DMS 273 (cell line): ENCODE data around the gene C5orf46.
"Not testable (repeated sequence)": the region's sequence is repeated elsewhere in the genome, so short reads cannot be mapped to it uniquely, and the experiment has no call there.

Experiments
- DNase-seq: peaks from one replicate; lab custom pipeline; 2025; ENCODE audit not compliant: unreplicated experiment; lab: John Stamatoyannopoulos, UW

Gene C5orf46

DNA sequence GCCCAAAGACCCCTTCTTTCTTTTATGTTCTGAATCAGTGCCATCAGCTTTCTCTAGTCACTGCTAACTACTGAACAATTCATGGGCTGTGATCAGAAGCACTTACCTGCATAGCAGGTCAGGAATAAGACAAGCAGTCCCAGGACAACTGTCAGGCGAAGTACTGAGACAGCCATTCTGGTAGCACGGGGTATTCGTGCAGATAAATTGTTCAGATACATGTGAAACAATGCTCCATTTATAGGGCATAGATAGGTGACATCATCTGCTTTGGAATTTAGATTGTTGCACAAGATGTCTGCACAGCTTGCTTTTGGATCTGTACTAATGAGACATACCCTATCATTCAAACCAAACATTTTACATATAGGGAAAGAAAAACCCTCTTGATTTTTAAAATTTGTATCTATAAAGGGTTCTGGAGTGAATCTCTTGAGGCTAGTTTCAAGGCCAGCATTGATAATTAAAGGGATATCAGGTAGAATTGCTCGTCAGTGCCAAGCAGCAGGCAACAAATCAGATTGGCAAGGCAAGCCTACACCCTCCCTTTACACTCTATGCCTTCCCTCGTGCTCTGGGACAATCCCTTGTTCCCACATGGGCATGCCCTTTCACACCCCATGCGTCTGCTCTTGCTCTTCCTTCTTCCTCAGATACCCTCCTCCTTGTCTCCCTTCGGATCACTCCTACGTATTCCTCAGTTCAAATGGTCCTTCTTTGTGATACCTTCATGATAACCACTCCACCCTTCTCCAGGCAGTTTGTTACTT lies at the start of gene C5orf46:
Gene C5orf46 (minus strand): TSS at position 213 of the 770 bp plus-strand sequence. CDS start 37 bp downstream, at position 176.
- DNase-seq = no peak

DNA sequence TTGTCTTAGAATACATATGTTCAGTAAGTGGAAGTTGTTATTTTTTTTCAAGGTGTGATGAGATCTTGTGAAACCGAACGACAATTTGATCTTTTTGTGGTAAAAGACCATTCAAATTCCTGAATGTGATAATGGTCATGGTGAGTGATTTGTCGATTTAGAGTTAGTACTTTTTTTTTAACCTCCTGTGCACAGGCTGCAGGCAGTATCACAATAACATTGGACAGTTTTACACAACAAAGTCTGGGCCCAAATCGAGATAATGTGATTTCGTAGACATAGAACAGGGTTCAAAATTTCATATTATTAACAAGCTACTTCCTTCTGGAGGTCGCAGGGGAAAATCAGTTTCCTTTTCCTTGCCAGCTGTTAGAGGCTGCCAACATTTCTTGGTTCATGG lies 48.6 kb upstream of the C5orf46 start:
- no peak for DNase-seq

DNA sequence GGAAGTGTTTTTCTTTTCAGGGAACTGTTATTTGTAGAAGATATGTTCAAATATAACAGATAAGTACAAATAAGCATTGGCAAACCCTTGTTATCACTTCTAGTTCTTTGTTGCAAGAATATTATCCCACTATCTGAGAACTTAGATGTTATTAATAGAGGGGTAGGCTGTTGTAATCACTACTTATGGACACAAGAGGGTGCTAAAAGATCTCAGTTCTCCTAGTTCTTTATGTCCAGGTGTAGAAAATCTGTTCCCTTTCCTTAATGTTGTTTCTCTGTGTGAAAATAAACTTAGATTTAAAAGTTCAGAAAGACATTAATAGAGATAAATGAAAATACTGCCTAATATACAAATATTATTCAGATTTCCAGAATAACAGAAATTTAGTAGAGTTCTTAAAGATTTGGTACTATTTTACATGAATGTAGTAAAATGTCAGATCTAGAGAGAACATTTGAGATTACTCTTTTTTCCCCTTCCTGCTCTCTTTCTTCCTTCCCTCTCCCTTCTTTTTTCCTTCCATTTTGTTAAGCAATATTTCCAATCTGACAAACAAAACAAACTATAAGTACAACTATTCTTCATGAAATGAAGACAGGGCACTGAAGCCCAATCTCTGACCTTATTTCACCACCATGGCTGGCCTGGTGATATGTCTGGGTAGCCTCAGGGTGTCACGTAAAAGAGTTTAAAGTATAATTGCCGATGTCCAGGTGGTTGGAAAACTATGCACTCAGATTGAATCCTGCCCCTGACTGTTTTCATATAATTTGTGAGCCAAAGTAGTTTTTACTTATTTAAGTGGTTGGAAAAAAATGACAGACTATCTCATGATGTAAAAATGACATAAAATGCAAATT lies 43.6 kb upstream of the C5orf46 start:
- peak; percentile 63 for DNase-seq

DNA sequence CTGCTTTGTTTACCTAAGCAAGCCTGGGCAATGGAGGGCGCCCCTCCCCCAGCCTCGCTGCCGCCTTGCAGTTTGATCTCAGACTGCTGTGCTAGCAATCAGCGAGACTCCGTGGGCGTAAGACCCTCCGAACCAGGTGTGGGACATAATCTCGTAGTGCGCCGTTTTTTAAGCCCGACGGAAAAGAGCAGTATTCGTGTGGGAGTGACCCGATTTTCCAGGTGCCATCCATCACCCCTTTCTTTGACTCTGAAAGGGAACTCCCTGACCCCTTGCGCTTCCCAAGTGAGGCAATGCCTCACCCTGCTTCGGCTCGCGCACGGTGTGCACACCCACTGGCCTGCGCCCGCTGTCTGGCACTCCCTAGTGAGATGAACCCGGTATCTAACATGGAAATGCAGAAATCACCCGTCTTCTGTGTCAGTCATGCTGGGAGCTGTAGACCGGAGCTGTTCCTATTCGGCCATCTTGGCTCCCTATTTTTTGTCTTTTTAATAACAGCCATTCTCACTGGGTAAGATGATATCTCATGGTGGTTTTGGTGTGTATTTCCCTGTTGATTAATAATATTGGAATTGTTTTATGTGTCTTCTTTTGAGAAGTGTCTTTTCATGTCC lies 40.4 kb upstream of the C5orf46 start:
- not testable (repeated sequence) for DNase-seq

DNA sequence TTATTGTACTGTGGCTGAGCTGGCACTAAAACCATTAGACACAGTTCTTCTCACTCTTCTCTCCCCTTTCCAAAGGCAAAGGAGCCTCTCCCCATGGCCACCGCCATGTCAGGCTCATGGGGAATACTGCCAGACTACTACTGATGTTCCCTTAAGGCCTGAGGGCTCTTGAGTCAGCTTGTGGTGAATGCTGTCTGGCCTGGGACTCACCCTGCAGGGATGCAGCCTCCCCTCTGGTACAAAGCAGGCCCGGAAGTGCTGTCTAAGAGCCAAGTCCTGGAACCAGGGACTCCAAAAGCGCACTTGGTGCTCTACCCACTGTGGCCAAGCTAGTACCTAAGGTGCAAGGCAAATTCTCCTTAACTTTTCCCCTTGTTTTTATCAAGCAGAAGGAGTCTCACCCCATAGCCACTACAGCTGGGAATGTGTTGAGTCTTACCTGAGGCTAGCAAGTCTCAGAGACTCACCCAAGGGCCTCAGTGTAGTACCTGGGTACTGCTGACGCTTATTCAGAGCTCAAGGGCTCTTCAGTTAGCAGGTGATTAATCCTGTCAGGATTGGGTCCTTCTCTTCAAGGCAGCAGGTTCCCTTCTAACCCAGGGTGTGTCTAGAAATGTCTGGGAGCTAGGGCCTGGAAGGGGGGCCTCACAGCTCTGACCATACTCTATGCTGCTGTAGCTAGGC lies 33.2 kb upstream of the C5orf46 start:
- no peak for DNase-seq

DNA sequence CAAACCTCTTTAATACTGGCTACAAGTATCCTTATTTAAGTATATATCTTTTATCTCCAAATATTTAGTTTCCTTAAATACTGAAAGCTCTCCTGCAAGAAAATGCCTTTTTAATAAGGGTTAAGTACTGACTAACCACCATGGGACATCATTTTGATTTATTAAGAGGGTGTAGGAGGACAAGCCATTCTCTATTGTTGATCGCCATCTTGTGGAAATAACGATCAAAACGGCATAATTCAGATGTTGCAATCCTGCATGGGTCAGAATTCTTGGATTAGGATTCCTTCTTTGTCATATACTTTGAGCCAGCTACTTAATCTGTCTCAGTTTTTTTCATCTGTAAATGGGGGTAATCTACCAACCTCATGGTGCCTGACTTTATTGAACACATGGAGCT lies 28.7 kb upstream of the C5orf46 start:
- DNase-seq = peak; percentile 68

DNA sequence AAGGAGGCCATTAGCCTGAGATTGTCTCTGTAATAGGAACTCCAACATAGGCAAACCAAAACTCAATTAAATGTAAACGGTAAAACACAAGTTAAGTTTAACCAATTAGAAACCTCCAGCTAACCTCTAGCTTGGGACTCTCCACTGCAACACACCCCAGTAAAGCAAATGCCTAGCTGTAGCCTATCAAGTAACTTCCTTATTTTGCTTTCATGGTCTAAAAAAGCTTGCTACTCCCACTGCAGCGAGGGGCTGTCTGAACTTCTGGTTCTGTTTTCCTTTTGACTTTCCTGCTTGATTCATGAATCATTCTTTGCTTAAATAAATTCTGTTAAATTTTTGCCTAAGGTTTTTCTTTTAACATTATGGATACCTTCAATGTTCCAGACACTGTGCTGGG lies 24.4 kb upstream of the C5orf46 start:
- no peak for DNase-seq

DNA sequence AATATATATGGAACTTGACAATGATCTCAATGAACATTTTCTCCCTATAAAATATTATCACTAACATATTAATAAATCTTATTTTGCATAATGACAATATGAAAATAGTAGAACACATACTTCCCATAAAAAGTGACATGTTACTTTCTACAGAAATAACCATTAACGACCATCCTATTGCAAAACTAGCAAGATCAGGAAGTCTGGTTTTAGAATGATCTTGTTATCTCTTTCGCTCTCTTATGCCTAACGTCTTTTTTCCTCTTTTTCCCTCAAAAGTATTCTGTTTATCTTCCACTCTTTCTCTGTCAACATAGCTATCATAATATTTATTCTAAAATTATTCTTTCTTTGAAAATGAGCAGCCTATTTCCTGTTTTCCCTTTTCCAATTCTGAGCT lies 21.6 kb upstream of the C5orf46 start:
- DNase-seq = no peak

DNA sequence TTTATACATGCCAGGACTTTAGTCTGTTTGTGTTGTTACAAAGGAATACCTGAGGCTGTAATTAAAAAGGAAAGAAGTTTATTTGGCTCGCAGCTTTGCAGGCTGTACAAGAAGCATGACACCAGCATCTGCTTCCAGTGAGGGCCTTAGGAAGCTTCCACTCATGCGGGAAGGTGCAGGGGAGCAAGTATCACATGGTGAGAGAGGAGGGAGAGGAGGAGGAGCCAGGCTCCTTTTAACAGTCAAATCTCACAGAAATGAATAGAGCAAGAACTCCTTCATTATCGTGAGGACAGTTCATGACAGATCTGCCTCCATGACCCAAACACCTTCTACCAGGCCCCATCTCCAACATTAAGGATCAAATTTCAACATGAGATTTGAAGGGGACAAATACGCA lies 18.7 kb upstream of the C5orf46 start:
- no peak for DNase-seq

DNA sequence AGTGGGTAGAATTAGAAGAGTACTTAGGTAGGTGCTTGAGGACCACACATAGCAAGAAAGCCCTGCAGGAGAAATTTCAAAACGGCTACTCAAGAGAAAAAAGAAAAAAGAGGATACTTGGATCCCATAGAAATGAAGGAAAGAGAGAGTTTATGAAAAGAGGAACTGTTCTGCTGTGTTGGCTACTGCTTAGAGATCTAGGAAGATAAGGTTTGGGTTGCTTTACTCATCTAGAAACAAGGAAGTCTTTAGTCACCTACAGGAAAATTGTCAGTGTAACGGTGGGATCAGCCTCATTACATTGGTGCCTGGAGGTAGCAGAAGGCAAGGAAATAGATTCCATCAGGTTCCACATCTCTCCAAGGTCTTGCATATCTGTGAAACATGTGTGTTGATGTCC lies 14.8 kb upstream of the C5orf46 start:
- DNase-seq = no peak

DNA sequence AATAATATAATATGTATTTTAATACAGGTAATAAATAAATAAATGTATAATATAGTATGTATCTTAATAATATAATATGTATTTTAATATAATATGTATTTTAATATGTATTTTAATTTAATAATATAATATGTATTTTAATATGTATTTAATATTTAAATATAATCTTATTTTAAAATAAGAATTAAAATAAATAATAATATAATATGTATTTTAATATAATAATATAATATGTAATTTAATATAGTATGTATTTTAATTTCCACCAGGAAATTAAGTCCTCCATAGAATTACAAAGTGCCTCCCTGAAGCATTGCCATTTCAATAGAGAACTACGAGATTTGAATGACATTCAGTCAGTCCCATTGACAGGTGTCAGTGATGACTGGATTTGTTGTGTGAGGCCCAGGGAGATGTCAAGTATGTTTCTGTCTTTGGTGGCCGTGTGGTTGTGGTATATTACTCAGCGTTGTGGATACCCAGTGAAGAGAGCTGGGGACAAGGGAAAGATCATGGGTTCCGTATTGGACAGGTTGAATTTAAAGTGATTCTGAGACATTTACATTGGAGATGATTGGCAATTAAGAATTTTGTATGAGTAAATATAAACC lies 14.2 kb upstream of the C5orf46 start:
- no peak for DNase-seq

DNA sequence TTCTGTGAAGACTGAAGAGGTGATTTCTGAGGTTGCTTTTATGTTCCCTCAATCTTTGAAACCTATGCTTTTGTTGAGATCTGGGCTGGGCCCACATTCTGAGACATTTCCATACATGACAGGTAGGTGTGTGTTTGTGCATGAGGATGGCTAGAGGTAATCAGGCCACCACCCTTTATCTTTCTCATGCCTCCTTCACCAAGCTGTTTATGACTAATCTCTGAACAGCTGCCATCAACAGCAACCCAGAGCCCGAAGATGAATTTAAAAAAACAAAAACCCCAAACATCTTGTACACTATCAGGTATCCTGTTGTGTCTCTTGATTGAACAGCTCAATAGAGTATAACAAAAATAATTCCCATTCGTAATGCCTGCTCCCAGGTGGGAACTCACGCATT lies 12.6 kb upstream of the C5orf46 start:
- no peak for DNase-seq

DNA sequence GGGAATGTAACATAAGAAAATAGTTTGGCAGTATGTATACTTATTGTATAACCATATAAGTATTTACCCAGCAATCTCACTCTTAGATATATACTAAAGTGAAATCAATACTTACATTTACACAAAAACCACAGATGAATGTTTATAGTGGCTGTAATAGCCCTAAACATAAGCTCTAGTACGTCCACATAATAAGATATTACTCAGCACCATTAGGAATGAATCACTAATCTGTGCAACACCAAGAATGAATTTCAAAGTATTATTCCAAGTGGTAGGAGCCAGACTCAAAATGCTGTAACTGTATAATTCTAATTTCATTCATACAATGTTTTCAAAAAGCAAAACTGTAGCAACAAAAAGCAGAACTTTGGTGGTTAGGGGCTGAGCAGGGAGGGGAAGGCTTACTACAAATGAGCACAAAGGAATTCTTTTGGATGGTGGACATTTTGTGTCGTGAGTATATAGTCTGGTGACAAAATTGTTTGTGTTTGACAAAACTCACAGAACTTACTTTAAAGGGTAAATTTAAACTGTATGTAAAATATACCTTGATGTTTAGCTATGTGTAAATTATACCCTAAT lies 11.9 kb upstream of the C5orf46 start:
- DNase-seq = no peak

DNA sequence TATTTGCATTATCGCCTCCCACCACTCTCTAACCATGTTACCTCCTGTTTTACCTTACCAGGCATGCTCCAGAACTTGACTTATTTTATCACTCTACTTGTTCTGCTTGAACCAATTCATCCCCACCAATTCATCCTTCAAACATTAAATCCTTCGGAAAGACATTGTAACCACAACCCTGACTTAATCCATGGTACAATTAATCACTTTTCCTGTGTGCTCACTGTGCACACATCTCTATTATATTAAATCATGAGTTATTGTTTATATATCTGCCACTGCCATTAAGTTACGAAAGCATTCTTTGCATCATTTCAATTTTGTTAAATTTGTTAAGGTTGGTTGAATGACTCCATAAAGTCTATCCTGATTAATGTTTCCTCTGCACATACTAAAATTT lies 7.4 kb upstream of the C5orf46 start:
- no peak for DNase-seq

DNA sequence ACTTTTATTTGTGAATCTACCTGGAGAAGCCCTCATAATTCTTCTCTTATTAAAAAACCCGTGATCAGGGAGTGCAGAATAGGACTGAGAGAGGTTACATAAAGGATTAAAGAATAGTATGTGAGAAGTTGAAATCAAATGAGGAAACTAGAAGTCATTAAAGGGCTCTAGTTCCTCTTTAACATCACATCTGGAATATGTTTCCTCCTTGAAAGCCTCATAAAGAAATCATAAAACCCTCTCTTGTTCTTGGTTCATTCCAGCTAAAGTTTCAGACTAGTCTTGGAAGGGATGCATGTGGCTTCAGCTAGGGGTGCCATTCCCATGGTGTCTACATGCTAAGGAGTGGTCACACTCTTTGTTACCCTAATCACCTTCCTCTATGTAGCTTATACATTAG lies 5.7 kb upstream of the C5orf46 start:
- DNase-seq = no peak

DNA sequence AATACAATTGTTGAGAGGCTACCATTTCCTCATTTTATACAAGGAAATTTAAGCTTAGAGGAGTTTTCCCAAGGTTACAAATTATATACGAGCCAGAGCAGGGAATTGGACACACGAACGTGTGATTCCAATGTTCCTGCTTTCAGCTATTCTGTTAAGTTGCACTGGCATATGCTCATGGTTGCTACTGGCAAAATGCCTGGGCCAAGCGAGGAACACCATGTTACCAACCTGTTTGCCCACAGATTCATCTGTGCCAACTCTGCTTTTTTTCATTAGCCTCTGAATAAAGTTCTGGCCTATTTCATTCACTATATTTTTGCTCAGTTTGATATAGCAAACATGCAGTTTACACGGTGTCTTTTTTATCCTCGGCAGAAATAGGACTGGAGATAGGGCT lies 5.1 kb upstream of the C5orf46 start:
- DNase-seq = peak; percentile 75

DNA sequence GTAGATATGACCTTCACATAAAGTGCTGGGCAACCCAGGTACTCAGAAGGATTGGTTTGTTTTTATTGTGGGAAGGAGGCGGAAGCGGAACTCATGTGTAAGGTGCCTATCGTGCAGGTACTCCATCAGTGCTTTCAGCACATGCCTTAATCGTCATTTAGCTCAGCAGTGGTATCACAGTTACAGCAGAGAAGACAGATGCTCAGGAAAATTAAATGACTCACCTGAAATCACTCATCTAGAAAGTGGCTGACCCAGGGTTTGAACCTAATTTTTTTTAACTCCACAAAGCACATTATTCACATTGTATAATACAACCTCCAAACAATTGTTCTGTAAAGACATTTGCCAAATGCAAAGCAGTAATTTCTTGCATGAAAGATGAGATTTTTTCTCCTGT lies 2.2 kb downstream of the C5orf46 start:
- DNase-seq = no peak

DNA sequence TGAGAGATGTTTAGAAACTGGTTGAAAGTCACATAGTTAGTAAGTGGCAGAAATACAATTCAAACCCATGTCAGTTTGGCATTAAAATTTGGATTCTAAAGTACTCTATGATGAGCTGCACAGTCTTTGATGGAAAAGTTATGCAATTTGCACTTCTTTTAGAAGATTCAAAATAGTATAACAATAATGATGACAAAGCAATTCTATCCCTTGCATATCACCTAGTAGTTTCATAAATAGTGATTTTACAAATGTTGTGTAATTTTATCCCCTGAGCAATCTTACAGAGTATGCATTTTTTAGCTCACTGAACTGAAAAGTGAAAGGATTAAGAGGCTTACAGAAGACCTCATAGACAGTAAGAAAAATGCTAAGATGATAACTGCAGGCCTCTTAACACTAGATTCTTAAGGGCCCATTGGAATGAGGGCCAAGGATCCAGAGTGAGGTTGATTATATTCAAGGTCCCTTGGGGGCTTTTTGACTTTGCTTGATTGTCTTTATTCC lies 3.7 kb downstream of the C5orf46 start:
- no peak for DNase-seq

DNA sequence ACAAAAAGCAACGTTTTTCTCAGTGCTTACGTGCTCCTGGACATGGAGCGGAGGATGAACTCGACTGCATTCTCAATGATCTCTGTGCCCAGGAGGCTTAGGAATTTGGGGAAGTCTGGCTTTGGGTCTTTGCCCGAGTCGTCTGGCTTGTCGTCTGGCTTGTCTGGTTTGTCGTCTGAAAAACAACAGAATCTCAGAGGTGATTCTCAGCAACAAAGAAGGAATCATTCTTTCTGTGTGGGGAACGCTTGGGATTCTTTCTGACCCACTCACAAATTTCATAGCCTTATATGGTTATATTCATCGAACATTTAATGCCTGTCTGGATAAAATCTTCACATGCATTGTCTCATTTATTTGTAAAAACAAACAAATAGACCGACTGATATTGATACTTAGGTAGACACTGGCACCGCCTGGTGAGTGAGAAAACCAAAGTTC lies 4.7 kb downstream of the C5orf46 start:
- no peak for DNase-seq

DNA sequence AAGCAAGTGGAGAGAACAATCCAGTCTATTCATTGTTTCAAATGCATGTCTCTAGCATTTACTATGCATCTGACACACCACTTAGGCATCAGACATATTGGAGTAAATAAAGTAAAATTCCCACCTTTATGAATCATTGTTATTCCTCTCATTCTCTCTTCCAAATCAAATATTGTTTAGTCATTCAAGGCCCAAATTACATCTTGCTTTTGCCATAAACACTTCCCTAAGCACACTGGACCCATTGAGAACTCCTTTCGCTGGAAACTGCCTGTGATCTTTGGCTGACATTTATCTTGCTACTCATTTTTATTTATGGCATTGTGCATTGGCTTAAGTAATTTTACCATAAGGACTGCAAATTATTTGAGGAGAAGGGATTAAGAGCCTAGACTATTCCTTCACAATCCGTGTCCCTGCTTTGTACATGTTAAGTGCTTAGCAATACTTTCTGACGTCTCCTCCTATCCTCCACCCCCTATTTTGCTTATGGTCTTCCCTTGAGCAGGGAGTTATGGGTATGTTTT lies 7.4 kb downstream of the C5orf46 start:
- no peak for DNase-seq
